ENCODE measurements around the gene PRKCA.

Gene PRKCA

GRCh38 chr17:66448026-66448639 lies 145.7 kb downstream of the PRKCA start:
- H2AFZ ChIP-seq (ENCODE audit: low read depth, low read length) = no peak overlapping the region

DNA sequence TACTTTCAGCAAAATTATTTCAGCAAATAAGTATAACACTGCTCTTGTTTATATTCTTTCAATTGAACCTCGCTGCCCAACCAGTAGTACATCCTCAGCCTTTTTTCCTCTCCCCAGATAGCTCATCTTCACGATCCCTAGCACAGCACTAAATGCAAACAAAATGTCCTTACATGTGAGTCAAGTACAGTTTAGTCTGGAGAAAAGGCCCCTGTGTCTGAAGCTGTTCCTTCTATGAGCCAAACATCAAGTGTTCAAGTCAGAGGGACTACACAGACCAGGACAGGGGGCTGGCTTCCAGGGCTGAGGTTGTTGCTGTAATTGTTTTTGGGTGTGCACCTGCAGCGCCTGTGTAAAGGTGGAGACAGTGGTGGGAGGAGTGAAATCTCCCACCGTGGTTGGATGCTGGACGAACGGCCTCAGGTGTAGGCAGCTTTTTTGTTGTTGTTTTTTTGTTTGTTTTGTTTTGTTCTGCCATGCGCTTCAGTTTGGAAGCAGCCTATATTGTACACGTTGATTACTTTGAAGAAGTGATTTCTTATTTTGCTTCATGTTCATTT lies 147.1 kb downstream of the PRKCA start:
- 0 out of 2 replicates have a peak, but pooled peaks cover 6% of the 10 kb centered on the region for H3K27me3 ChIP-seq (ENCODE audit: low read depth, low read length)
- H3K27ac ChIP-seq (ENCODE audit: low read length) = no peak overlapping the region
- no peak overlapping the region for H3K4me3 ChIP-seq (ENCODE audit: low read length)
- no peak overlapping the region for H3K9ac ChIP-seq (ENCODE audit: low read length)
- no peak overlapping the region for H3K4me2 ChIP-seq (ENCODE audit: low read length)
- TF ChIP-seq CTCF (IDR thresholded peaks at IDR 0.05; ENCODE audit: low read depth, low read length) (no peak), EZH2phosphoT487 (IDR thresholded peaks at IDR 0.05; ENCODE audit: low read depth) (no peak)
- H3K36me3 ChIP-seq (replicated peaks; ENCODE audit: low read depth, low read length) = peaks cover 6% of the 10 kb centered on the region
- 0 out of 2 replicates have a peak, but pooled peaks cover 5% of the 10 kb centered on the region for H3K9me3 ChIP-seq (ENCODE audit: insufficient read depth, low read length)
- H2AFZ ChIP-seq (ENCODE audit: low read depth, low read length) = no peak overlapping the region
- H4K20me1 ChIP-seq (ENCODE audit: insufficient read depth, low read length) = no peaks in the 10 kb centered on the region
- no peaks in the 10 kb centered on the region for H3K79me2 ChIP-seq (ENCODE audit: low read length)
- no peaks in the 10 kb centered on the region for H3K4me1 ChIP-seq (ENCODE audit: low read length)

More at GRCh38 chr17:66448026-66448639, 145.7 kb downstream of the PRKCA start:
- H3K79me2 ChIP-seq (ENCODE audit: low read length) = no peaks in the 10 kb centered on the region
- H3K9me3 ChIP-seq (ENCODE audit: insufficient read depth, low read length) = 0 out of 2 replicates have a peak, but pooled peaks cover 5% of the 10 kb centered on the region
- H3K4me3 ChIP-seq (ENCODE audit: low read length) = no peak overlapping the region
- no peak overlapping the region for H3K27ac ChIP-seq (ENCODE audit: low read length)
- H3K4me1 ChIP-seq (ENCODE audit: low read length) = peaks cover 6% of the 10 kb centered on the region
- H3K36me3 ChIP-seq (replicated peaks; ENCODE audit: low read depth, low read length) = peaks cover 6% of the 10 kb centered on the region
- no peak overlapping the region for H3K9ac ChIP-seq (ENCODE audit: low read length)
- no peak overlapping the region for H3K4me2 ChIP-seq (ENCODE audit: low read length)
- TF ChIP-seq EZH2phosphoT487 (IDR thresholded peaks at IDR 0.05; ENCODE audit: low read depth) = no peak
- TF ChIP-seq CTCF (IDR thresholded peaks at IDR 0.05; ENCODE audit: low read depth, low read length) = no peak
- H3K27me3 ChIP-seq (ENCODE audit: low read depth, low read length) = 0 out of 2 replicates have a peak, but pooled peaks cover 6% of the 10 kb centered on the region
- H4K20me1 ChIP-seq (ENCODE audit: insufficient read depth, low read length) = no peaks in the 10 kb centered on the region

DNA sequence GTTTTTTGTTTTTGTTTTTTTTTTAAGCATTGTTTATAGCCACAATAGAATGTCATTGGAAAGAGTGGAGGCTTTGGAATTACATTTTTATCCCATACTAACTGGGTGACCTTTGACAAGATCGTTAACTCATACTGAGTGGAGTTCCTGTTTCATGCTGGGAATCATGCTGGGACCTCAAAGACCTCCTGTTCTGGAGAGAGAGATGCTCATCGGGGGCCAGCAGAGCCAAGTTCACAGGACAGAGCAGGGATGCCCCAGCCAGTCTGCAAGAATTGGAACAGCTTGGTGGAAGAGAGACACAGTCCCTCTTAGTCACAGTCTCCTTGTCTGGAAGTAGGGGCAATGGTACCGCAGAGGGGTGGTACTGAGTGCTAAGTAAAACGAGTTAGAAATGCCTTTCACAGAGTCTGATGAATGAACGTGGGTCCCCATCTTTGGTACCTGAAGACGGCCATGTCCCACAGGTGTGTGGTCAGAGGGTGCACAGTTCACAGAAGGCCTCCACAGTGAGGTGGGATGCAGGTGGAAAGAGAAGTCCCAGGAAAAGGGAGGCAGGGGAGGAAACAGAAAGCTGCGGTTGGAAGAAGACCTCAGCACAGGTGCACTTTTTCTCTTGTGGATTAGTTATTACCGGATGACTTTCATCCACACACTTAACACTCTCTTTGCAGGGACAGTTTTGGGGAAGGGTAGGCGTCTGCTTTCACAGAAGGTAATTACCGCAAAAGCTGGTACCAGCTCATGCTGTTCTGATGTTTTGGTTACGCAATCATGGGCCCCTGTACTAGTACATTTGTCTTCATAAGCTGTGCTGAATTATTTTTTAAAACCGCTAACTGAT lies 147.8 kb downstream of the PRKCA start:
- Histone ChIP-seq H3K9me3 (ENCODE audit: insufficient read depth, low read length) (0 out of 2 replicates have a peak, but pooled peaks cover under 1% of the 10 kb centered on the region), H3K36me3 (replicated peaks; ENCODE audit: low read depth, low read length) (peaks cover under 1% of the 10 kb centered on the region), H3K4me3 (ENCODE audit: low read length) (no peak overlapping the region), H3K4me1 (ENCODE audit: low read length) (no peaks in the 10 kb centered on the region), H3K9ac (ENCODE audit: low read length) (no peak overlapping the region), H3K27me3 (ENCODE audit: low read depth, low read length) (0 out of 2 replicates have a peak, but pooled peaks cover 6% of the 10 kb centered on the region), H3K4me2 (ENCODE audit: low read length) (no peak overlapping the region), H2AFZ (ENCODE audit: low read depth, low read length) (no peak overlapping the region), H3K27ac (ENCODE audit: low read length) (no peak overlapping the region), H3K79me2 (ENCODE audit: low read length) (no peaks in the 10 kb centered on the region), H4K20me1 (ENCODE audit: insufficient read depth, low read length) (no peaks in the 10 kb centered on the region)
- no peak for TF ChIP-seq EZH2phosphoT487 (IDR thresholded peaks at IDR 0.05; ENCODE audit: low read depth)
- TF ChIP-seq CTCF (IDR thresholded peaks at IDR 0.05; ENCODE audit: low read depth, low read length) = no peak

GRCh38 chr17:66450852-66451158 lies 148.4 kb downstream of the PRKCA start:
- Histone ChIP-seq H3K9me3 (ENCODE audit: insufficient read depth, low read length) (no peaks in the 10 kb centered on the region), H3K79me2 (ENCODE audit: low read length) (no peaks in the 10 kb centered on the region), H4K20me1 (ENCODE audit: insufficient read depth, low read length) (no peaks in the 10 kb centered on the region), H3K9ac (ENCODE audit: low read length) (no peak overlapping the region), H2AFZ (ENCODE audit: low read depth, low read length) (no peak overlapping the region), H3K27me3 (ENCODE audit: low read depth, low read length) (0 out of 2 replicates have a peak, but pooled peaks cover 6% of the 10 kb centered on the region), H3K36me3 (replicated peaks; ENCODE audit: low read depth, low read length) (no peaks in the 10 kb centered on the region), H3K4me2 (ENCODE audit: low read length) (no peak overlapping the region), H3K27ac (ENCODE audit: low read length) (no peak overlapping the region), H3K4me3 (ENCODE audit: low read length) (no peak overlapping the region), H3K4me1 (ENCODE audit: low read length) (no peaks in the 10 kb centered on the region)
- TF ChIP-seq CTCF (IDR thresholded peaks at IDR 0.05; ENCODE audit: low read depth, low read length) = no peak
- no peak for TF ChIP-seq EZH2phosphoT487 (IDR thresholded peaks at IDR 0.05; ENCODE audit: low read depth)
